Lung microvascular endothelial cell (primary cell): ENCODE results near the gene LRRC70. TPM values are rescaled to one million over a fixed set of nuclear protein-coding genes. Genes with fewer than 3 reads are reported as not detected.
"Not testable (repeated sequence)": the region's sequence is repeated elsewhere in the genome, so short reads cannot be mapped to it uniquely, and the experiment has no call there.

Experiments
- DNase-seq, 2 donors: peaks; one replicate each; pipeline versions ENCODE4 v3.0.0 to v3.0.0-alpha.2; 2010; ENCODE audit warnings: low read depth in 2 of 2
- total RNA-seq: library from RNA; depleted of rRNA; stranded (reverse); fragments of >200 nt; gene quantifications from 2 replicates; pipeline ENCODE4 v1.2.1, GENCODE V29; 2014

LRRC70 gene
- total RNA-seq, 1 donor from 2014 or later: 81.5 TPM

- DNase-seq: no peak
Measured at GRCh38 chr5:62606878-62607277, 28.3 kb downstream of the LRRC70 start.

- no peak for DNase-seq
Measured at GRCh38 chr5:62607615-62608014, 29.0 kb downstream of the LRRC70 start.

GRCh38 chr5:62608529-62609511 lies 30.2 kb downstream of the LRRC70 start:
- DNase-seq: no peak

GRCh38 chr5:62614355-62614754 lies 35.7 kb downstream of the LRRC70 start:
- DNase-seq: no peak

- DNase-seq: no peak
Measured at GRCh38 chr5:62616615-62617277, 38.1 kb downstream of the LRRC70 start.

- DNase-seq: no peak
Measured at GRCh38 chr5:62617943-62618342, 39.3 kb downstream of the LRRC70 start.

- DNase-seq: no peak
Measured at GRCh38 chr5:62620761-62621160, 42.1 kb downstream of the LRRC70 start.

- DNase-seq: no peak
Measured at GRCh38 chr5:62621280-62621679, 42.7 kb downstream of the LRRC70 start.

GRCh38 chr5:62623271-62623670 lies 44.7 kb downstream of the LRRC70 start:
- no peak for DNase-seq

GRCh38 chr5:62624436-62624835 lies 45.8 kb downstream of the LRRC70 start:
- DNase-seq: not testable (repeated sequence)

GRCh38 chr5:62626534-62626933 lies 47.9 kb downstream of the LRRC70 start:
- DNase-seq: no peak

- DNase-seq: no peak
Measured at GRCh38 chr5:62627121-62627520, 48.5 kb downstream of the LRRC70 start.

- no peak for DNase-seq
Measured at GRCh38 chr5:62627901-62628300, 49.3 kb downstream of the LRRC70 start.

Other genes with a start within 250 kb of the LRRC70 start
- gene DIMT1, start 174.9 kb upstream of the LRRC70 start, total RNA-seq: 27.9 and 54.2 TPM in 2 replicates
- gene IPO11, start 166.1 kb upstream of the LRRC70 start, total RNA-seq: 71.7 and 120 TPM in 2 replicates